HFF-Myc (cell line): ENCODE measurements around the gene FOXP1.
A peak's percentile ranks its signal among the peaks of the same experiment; 100 is the strongest.
"Not testable (repeated sequence)": the region's sequence is repeated elsewhere in the genome, so short reads cannot be mapped to it uniquely, and the experiment has no call there.

ENCODE experiments used
- DNase-seq: peaks from one replicate; pipeline ENCODE4 v3.0.0-alpha.2; 2011; ENCODE audit warnings: low read depth; ENCODE audit errors: extremely low read depth
- H3K4me3 ChIP-seq: replicated peaks from 2 replicates; pipeline ENCODE4 v1.5.1; 2011; ENCODE audit warnings: low read depth, mild to moderate bottlenecking, control low read depth, low read length
- CTCF ChIP-seq: IDR thresholded peaks from 2 replicates; pipeline ENCODE4 v1.5.1; 2012; ENCODE audit warnings: mild to moderate bottlenecking, low read depth, low read length, control low read depth; ENCODE audit errors: missing control alignments

Gene FOXP1

GRCh38 chr3:71441217-71441924, 142.2 kb downstream of the FOXP1 start:
- no peak for TF ChIP-seq CTCF
- no peak for DNase-seq
- H3K4me3 ChIP-seq = no peak overlapping the region

- no peak overlapping the region for H3K4me3 ChIP-seq
- TF ChIP-seq CTCF = no peak
- DNase-seq = no peak
Measured at GRCh38 chr3:71438904-71439303, 144.6 kb downstream of the FOXP1 start.

- no peak for TF ChIP-seq CTCF
- DNase-seq = no peak
- H3K4me3 ChIP-seq = no peak overlapping the region
Measured at GRCh38 chr3:71438071-71438685, 145.3 kb downstream of the FOXP1 start.

GRCh38 chr3:71436337-71436736, 147.2 kb downstream of the FOXP1 start:
- no peak for TF ChIP-seq CTCF
- DNase-seq = peak; percentile 82
- no peak overlapping the region for H3K4me3 ChIP-seq

- DNase-seq, H3K4me3 ChIP-seq: not testable (repeated sequence)
Measured at GRCh38 chr3:71435836-71436235, 147.7 kb downstream of the FOXP1 start.

- DNase-seq = no peak
- no peak overlapping the region for H3K4me3 ChIP-seq
- no peak for TF ChIP-seq CTCF
Measured at GRCh38 chr3:71433631-71434030, 149.9 kb downstream of the FOXP1 start.

GRCh38 chr3:71432044-71432975, 151.2 kb downstream of the FOXP1 start:
- H3K4me3 ChIP-seq = no peak overlapping the region
- TF ChIP-seq CTCF = no peak
- DNase-seq = no peak
